Ishikawa (cell line): ENCODE data around the gene KIF5C.

Experiments
- EP300 ChIP-seq: IDR thresholded peaks from 2 replicates; pipeline ENCODE4 v1.6.1; 2012; ENCODE audit warnings: borderline replicate concordance
- RAD21 ChIP-seq: IDR thresholded peaks from 2 replicates; pipeline ENCODE4 v1.6.1; 2012; ENCODE audit warnings: low read depth
- TAF1 ChIP-seq: IDR thresholded peaks from 2 replicates; pipeline ENCODE4 v1.6.1; 2012; ENCODE audit warnings: low read depth, mild to moderate bottlenecking

GRCh38 chr2:148981781-148982180 lies 106.8 kb downstream of the KIF5C start:
- TF ChIP-seq EP300 (no peak), RAD21 (no peak), TAF1 (no peak)
